HL-60/S4 (cell line): Measurements from ENCODE around the gene GRID1.

Experiments used
- in situ Hi-C: fragments of 300-500 bp; cut with MboI; formaldehyde crosslinking; loops from 2 replicates; pipeline ENCODE4 v1.14.3; 2022; ENCODE audit warnings: low sequenced_read_pairs

Gene GRID1

DNA sequence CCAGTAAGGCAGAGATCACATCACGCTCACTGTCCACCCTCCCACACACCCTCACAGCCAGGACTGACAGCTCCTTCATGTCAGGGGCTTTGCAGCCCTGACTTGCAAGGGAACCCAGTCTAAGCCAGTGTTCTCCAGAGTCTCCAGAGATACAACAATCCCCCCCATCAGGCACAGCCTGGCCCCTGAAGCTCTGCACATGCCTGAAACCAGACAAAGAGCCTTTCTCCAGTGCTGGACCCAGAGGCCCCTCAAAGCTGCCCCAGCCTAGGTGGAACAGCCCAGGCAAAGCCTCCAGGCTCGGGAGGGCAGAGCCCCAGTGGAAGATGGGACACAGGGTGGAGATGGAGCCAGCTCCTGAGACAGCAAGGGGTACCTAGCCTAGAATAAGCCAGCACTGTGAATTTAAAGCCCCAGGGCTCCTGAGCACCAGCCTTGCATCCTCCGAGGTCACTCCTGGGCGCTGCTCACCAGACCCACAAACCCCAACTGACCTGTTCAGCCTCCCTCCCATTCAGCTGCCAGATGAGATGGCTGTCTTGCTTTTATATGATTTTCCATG is 50.2 kb downstream of the GRID1 start:
- in situ Hi-C loops: no loop called here

DNA sequence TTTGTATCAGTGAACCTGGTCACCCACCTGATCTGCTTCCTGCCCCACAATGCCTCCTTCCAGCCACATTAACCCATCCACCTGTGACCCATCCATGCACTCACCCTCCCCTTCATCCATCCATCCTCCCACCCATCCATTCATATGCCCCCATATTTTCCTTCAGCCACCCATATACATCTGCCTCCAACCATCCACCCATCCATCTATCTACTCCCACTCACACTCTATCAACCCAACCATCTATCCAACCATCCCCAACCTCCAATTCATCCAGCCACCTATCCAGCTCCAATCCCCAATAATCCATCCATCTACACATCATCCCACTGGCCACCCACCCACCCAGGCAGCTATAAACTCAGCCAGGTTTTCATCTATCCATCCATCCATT is 51.0 kb downstream of the GRID1 start:
- in situ Hi-C loops: no loop called here

DNA sequence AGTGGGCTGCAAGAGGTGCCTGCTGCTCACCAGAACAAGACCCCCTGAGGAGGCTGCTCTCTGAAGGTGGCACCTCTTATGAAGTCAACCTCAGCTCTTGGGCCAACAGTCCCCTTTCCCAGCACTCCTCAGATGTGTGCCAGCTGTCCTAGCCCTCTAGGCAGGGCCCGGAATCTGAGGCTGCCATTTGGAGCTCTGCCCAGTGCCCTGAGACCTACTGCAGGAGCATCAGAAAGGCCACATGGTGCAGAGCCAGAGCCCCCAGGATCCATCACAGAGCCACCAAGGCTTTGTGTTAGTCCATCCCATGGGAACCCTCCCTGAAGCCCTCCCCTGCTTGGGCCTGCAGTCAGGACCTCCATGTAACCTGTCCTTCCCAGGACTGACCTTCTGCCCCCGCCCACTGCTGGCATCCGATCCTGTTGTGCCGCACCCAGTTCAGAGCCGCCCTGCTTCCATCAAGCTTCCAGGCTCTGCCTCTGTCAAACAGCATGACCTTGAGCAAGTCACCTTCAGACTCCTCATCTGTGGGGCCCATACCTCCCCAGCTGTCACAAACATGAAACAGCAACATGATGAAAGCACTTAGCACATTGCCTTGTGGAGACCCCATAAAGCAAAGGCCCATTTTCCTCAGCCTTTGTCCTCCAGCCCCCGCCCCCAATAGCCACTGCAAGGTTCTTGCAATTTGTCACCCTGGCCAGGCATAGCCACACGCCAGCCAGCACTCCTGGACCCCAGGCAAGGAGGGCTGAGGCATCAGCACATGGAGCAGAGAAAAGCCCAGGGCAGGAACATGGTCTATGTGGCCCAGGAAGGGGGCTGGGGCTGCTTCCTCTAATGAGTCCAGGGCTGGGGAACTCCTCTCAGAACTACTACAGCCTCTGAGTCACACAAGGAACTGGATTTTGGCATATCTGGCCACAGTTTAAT is 51.7 kb downstream of the GRID1 start:
- in situ Hi-C loops: no loop called here

DNA sequence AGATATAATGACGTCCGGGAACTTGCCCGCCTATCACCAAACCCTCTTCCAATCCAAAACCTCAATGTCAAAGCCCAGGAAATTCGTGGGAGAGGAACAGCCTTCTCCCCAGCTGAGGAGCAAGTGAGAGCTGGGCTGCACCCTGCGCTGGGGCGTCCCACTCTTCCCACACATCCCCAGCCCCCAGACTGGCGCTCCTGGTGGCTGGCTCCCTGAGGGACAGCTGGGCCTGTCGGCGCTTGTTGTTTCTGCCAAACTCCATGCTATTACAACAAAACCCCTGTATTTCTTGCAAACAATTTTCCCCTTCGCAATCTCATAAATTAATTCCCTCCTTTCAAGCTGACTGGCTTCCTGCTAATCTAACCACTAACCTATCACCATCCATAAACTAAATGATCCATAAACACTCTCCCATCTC is 53.0 kb downstream of the GRID1 start:
- in situ Hi-C loops: no loop called here

DNA sequence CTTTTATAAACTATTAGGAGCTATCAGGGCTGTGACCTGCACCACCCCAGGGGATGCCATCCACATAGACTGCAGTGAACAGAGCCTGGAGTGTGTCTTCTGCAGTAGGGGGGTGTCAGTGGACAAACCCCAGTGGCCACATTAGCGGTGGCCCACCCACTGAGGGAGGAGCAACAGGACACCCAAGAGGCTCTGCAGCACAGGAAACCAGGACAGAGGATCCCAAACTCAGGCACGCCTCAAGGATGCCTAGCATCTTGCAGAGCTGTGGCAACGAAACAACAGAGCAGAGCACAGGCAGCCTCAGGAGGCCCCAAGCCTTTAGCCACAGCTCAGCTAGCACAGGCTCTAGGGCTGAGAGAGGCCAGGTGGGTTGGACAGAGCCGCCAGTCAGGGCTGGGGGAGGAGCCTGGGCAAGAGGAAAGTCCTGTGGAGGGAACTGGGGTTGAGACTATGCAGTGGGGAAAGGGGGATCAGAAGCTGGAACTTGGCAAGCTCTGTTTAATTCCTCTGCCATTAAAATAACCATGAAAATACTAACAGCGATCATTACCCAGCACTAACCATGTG is 53.8 kb downstream of the GRID1 start:
- in situ Hi-C loops: no loop called here

DNA sequence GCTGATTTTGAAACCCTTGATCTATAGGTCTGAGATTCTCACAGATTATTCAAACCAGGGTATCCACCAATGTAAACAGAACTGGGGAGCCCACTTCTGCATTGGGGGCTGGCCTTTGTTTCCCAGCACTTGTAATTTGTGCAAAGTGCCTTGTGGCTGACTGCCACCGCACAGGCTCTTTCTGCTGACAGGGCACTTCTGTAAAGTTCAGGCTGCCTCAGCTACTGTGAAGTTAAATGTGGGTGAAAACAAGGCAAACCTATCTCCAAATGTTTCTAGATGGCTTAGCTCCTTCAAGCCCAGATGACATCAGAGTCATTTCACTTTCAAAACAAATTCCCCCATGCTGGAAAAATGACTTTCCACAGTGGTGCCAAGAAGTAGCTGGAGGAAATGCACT is 54.7 kb downstream of the GRID1 start:
- in situ Hi-C loops: no loop called here

DNA sequence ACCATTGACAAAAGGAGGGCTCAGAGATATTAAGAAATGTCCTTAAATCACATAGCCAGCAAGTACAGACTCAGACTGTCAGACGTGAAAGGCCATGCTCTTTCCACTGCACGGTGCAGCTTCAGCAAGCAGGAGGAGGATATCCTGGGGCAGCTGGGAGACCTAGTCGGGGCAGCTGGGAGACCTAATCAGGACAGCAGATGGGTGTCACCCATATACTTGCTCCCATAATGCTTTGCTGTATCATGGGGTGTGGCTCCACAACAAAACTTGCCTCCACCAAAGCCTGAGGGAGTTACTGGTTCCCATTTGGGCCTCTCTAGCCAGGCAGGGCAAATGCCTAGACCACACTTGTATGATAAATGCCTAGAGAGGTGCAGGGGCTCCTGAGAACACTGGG is 55.4 kb downstream of the GRID1 start:
- in situ Hi-C loops: no loop called here

DNA sequence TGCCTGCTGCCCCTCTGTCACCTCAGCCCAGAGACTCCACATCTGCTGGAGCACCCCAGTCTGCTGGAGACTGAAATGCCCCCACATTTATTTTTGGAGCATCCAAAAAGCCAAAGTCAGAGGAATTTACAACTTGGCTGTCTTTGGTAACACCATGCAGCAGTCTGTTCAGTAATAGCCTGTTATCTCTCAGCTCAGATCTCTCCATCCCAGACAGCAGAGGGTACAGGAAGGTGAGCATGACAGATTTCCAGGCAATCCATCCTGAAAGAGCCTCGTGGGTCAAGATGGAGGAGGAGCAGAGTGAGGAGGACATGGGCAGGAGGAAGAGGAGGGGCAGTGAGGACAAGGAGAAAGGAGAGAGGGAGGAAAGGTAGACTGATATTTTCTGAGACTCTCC is 55.9 kb downstream of the GRID1 start:
- in situ Hi-C loops: no loop called here

DNA sequence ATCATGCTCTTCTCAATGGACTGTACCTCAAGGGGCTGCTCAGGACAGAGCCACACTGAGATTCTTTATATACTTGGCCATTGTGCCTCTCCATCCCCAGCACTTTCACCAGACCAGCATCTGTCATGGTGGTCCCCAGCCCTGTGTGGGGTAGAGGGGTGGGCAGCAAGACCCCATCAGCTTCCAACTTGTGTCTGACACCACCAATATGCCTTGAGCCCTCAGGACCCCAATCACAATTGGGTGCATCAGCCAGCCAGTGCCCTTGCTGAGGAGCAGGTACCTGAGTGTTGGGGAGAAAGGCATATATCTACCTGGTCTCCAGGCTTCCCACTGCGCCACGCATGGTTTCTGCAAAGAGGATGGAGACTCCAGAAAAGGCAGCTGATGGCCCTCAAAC is 56.3 kb downstream of the GRID1 start:
- in situ Hi-C loops: no loop called here

DNA sequence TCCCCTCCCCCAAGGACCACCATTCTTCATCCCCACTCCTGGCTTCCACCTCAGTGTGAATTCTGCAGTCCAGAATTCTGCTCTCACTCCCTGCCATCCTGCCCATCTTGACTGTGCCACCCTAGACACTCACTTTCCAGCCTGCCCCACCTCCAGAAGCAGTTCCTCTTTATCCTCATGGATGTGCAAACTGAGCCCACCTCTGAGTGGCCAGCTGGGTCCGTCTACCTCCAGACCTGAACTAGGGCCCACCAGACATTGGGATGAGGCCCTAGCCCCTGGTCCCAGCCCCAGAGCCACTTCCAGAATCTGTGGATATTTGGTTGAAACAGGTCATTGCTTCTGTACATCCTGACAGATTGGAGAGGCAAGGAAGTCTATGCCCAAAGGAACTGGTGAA is 58.5 kb downstream of the GRID1 start:
- in situ Hi-C loops: no loop called here

DNA sequence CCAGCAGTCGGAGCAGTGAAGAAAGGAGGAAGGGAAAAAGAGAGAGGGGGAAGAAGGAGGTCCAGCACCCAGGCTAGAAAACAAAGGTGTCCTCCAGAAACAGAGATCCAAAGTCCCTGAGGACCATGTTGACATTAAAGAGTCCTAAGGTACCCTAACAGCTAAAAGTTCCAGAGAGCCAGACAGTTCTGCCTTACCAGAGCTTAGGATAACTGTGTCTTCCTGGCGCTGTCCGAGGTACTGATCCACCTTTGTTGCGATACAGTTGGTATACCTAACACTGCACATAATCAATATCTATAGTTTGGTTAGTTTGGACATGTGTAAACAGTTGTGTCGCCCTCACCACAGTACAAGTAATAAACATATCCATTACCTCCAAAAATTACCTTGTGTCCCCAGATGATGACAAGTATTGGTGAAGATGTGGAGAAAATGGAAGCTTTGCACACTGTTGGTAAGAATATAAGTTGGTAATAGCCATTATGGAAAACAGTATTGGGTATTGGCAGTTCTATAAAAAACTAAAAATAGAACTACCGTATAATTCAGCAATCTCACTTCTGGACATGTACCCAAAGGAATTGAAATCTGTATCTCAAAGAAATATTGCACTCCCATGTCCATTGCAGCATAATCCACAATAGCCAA is 59.8 kb downstream of the GRID1 start:
- in situ Hi-C loops: no loop called here

DNA sequence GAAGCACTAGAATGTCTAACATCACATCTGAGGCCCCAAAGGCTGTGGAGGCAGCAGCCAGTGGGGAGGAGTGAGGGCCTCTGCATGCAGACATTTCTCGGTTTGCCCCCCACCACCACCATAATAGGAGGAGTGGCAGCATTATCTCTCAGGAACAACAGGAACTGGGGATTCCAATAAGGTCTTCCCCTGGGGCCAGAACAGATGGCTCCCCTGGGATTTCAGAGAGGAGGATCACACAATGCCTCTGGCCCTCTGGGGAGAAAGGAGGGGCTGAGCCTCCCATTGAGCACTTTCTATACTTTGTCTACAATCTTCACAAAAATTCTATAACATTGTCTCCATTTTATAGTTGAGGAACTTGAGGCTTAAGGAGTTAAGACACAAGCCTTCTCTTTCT is 61.1 kb downstream of the GRID1 start:
- in situ Hi-C loops: no loop called here

DNA sequence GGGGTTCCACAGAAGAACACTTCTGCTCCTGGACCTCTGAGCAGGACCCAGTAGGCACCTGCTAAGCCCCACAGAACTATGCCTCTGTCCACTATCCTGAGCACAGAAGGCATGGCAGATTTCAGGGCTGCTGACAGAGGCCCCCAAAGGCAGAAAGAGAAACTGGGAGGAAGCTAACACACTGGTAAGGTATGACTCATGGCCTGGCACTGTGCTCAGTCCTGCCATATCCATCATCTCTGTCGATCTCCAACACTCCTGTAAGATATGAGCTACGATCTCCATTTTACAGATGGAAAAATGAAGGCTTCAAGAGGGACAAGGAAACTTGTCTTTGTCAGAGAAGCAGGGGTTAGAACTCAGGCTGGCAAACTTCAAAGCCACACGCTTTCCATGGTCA is 62.2 kb downstream of the GRID1 start:
- in situ Hi-C loops: no loop called here

DNA sequence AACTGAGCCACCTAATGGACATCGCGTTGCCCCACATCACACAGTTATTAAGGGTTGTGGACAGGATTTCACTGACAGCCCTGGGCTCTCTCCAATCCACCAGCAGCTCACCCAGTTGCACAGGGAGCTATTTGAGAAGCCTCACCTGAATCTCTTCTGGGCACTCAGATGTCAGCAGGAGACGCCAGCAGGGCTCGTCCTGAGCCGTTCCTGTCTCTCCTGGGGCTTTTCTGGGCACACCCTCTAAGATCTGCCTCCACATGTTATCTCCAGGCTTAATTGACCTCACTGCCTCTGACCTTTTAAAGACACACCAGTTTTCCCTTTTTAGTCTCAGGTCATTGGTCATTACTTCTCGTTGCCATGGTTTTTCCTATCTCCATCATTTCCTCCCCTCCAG is 63.0 kb downstream of the GRID1 start:
- in situ Hi-C loops: no loop called here

DNA sequence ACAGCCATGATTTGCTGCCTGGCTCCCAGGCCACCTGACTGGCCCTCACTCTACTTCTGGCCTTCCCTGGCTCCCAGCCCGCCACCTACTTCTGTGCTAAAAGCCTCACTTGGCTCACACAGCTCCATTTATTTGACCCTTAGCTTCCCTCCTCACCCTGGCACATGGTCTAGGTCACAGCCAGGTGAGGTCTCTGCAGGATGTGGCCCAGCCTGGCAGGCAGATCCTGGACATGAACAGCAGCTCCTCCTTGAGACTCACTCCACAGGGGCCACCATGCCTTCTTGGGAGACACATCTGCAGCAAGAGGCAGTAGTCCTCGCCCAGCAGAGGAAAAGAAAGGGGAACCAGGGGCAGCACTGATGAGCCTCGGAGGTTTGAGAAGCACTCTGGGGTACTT is 64.6 kb downstream of the GRID1 start:
- in situ Hi-C loops: no loop called here

DNA sequence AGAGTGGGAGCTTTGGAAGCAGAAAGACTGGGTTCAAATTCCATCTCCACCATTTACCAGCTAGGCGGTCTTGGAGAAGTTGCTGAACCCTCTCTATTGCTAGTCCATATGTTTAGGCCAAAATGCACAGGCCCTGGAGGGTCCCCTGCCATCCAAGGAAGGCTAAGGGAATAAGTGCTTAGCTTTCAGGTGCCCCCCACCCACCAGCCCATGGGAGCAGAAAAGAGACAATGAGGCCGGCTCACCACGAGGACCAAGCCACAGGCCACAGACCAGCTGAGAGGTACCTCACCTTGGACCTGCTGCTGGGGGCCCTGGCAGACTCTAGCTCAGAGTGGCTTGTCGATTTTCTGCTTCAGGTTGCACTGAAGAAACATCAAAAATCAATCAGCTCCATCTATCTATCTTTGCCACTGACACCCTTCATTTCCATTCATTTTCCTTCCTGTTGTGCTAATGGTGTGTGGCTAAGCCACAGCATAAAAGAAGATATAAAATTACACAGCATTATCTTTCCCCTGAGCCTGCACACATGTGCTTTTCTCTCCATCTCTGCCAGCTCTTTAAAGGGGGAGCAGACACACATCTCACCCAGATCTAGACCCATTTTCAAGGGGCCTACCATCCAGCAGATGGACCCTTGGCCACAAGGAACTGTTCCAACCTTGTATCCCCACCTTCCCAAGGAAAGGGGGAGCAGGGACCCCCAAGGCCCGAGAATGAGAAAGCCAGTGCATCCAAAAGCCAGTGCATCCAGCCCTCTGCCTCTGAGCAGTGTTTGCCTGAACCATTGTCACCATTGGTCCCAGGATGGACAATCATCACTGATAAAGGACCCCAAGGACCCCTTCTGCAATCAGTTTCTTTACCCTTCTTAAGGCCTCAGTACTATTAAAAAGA is 65.4 kb downstream of the GRID1 start:
- in situ Hi-C loops: no loop called here

DNA sequence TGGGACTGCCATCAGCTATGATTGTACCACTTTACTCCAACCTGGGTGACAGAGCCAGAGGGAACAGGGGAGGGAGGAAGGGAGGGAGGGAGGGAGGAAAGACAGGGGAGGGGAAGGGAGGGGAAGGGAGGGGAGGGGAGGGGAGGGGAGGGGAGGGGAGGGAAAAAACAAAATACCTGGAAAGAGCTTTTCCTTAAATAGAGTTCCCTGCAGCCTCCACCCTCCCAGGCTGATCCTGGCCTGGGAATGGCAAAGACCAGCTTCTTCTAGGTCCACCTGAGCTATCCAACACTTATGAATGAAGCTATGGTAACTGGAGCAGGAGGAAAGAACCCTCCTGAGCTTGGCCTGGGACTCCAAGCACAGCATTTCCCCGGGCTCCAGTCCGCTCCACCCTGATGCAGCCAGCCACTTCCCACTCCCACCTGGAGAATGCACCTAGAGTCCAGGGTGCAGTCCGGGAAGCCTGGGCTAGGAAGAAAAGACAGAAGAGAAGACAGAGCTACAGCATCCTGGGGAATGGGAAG is 66.1 kb downstream of the GRID1 start:
- in situ Hi-C loops: no loop called here

DNA sequence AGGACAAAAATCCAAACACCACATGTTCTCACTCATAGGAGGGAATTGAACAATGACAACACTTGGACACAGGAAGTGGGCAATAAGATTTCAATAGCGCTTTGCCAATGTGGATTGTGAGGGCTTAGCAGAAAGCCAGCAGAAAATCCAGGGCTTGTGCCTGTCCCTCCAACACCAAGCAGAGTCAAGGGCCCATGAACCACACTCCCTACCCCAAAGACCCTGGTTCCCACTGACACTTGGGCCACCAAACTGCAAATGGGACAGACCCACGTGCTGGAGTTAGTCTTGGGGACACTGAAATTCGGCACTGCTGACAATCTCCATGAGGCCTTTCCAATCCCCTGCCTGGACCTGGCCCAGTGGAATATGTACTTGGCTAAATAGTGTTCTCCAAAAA is 67.0 kb downstream of the GRID1 start:
- in situ Hi-C loops: no loop called here

DNA sequence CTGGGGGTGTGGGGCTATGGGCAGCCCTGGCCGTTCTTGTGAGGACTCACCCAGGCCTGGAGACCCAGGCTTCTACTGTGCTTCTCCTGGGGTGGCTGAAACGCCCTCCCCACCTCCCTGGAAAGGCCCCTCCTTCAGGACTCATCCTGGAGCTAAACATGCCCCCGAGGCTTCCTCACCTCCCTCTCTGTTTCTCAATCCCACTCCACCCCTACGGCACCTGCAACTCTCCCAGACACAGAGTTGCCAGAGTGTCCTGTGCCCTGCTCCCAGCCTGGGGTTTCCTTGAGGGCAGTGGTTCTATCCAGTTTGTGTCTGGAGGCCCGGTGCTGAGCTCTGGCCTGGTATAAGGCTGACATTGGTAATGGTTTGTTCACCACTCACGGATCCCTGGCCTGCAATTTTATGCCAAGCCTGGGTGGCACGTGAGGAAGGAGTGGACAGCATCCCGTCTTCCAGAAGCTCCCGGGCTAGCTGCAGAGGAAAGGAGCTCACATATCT is 68.0 kb downstream of the GRID1 start:
- in situ Hi-C loops: no loop called here

DNA sequence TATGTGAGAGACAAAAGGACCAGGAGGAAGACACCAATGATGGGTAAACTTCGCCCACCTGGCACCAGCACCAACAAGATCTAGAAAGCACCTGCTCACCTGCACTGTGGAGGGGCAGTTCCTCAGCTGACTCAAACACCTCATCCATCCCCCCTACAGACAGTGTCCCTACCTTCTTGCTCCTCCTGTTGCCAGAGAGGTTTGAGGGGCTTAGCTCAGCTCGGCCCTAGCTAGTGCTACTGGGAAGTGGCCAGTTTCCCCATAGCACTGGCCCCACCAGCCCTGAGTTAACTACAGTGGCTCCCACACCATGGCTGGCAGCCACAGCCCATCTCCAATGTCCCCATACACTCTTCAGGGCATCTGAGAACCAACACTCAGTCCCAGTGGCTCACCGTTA is 70.8 kb downstream of the GRID1 start:
- in situ Hi-C loops: no loop called here
